ENCODE data around the gene TFG.
A peak's percentile ranks its signal among the peaks of the same experiment; 100 is the strongest.

The TFG gene

DNA sequence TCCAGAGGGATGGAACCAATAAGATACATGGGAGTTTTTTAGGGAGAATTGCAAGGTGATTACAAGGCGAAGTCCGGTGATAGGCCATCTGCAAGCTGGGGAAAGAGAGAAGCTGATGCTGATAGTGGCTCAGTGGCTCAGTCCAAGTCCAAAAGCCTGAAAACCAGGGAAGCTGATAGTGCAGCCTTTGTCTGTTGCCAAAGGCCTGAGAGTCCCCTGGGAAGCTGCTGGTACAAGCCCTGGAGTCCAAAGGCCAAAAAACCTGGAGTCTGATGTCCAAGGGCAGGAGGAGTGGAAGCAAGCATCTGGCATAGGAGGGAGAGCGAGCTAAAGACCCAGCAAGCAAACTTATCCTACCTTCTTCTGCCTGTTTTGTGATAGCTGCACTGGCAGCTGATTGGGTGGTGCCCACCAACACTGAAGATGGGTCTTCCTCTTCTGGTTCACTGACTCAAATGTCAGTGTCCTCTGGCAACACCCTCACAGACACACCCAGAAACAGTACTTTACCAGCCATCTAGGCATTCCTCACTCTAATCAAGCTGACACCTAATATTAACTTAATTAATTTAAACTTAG lies 16.7 kb downstream of the TFG start:
- DNase-seq (ENCODE audit: low read depth): no peak
- H3K4me3 ChIP-seq (ENCODE audit: low read length): no peak overlapping the region
- TF ChIP-seq, protein P1, sequence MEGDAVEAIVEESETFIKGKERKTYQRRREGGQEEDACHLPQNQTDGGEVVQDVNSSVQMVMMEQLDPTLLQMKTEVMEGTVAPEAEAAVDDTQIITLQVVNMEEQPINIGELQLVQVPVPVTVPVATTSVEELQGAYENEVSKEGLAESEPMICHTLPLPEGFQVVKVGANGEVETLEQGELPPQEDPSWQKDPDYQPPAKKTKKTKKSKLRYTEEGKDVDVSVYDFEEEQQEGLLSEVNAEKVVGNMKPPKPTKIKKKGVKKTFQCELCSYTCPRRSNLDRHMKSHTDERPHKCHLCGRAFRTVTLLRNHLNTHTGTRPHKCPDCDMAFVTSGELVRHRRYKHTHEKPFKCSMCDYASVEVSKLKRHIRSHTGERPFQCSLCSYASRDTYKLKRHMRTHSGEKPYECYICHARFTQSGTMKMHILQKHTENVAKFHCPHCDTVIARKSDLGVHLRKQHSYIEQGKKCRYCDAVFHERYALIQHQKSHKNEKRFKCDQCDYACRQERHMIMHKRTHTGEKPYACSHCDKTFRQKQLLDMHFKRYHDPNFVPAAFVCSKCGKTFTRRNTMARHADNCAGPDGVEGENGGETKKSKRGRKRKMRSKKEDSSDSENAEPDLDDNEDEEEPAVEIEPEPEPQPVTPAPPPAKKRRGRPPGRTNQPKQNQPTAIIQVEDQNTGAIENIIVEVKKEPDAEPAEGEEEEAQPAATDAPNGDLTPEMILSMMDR (conservative IDR thresholded peaks at IDR 0.05; ENCODE audit: low read depth, low read length): no peak

DNA sequence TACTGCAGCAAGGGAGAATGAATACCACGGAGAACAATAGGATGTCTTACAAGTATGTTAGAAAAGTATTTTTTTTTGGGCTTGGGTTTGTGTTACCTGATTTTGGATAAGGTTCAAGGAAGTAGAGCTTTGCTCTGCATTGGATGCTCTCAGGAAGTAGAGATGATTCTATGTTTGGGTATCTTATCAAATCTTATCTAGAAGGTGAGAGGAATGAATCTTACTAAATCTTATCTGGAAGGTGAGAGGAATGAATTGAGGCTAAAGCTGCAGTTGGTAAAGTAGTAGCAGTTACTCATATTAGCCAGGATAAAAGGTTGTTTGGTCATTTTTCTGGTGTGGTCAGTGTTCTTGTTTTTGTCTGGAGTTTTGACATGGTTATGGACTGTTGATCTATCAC lies 17.4 kb downstream of the TFG start:
- DNase-seq (ENCODE audit: low read depth): no peak
- TF ChIP-seq, protein P1 (conservative IDR thresholded peaks at IDR 0.05; ENCODE audit: low read depth, low read length): no peak
- H3K4me3 ChIP-seq (ENCODE audit: low read length): no peak overlapping the region

DNA sequence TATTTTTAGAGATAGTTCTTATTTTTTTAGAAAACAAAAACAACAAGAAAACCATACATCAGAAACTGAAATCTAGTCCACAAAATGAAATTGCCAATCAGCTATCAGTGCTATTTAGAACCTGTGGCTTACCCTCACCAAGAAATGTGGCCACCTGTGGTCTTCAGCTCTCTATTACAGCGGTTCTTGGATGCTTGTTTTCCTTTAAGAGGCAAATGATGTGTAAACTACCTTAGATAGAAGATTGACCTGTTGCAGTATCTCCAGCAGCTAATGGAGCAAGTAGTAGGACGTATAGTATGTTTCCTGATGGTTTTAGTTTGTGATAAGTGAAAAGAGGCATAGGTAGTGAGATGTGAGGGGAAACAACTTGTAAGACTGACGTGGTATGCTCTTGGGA lies 21.2 kb downstream of the TFG start:
- no peak for DNase-seq (ENCODE audit: low read depth)

DNA sequence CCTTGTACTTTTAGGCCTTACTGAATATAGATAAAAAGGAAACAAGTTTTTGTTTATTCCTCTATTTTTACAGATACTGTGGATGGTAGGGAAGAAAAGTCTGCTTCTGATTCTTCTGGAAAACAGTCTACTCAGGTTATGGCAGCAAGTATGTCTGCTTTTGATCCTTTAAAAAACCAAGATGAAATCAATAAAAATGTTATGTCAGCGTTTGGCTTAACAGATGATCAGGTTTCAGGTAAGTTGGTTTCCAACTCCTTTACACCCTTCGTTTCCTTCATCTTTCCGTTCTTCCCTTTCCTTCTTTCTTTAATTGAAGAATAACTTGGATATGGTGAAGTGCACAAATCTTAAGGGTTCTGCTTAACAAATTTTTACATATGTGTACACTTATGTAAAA lies 23.1 kb downstream of the TFG start:
- H3K4me3 ChIP-seq (ENCODE audit: low read length): no peak overlapping the region
- DNase-seq (ENCODE audit: low read depth): no peak
- TF ChIP-seq, protein P1 (conservative IDR thresholded peaks at IDR 0.05; ENCODE audit: low read depth, low read length): no peak

More for the DNA sequence above, 21.2 kb downstream of the TFG start:
- TF ChIP-seq, protein P1 (conservative IDR thresholded peaks at IDR 0.05; ENCODE audit: low read depth, low read length): no peak
- H3K4me3 ChIP-seq (ENCODE audit: low read length): no peak overlapping the region

DNA sequence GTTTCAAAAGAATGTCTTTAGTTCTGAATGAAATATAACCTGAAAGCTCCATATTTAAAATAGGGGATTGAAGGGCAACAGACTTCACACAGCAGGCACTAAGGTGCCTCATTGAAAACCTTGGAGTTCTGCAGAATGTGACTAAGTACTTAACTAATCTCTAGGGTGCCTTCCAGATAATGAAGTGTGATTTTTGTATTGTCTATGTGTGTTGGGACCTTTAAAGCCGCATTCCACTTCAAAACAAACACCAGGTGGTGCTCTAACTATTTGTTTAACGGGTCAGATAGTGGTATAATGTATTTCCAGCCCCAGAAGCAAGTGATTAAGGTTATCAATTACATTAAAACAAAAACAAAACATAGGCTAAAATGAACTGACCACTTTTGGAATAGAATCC lies 28.0 kb downstream of the TFG start:
- no peak overlapping the region for H3K4me3 ChIP-seq (ENCODE audit: low read length)
- DNase-seq (ENCODE audit: low read depth): no peak
- TF ChIP-seq, protein P1 (conservative IDR thresholded peaks at IDR 0.05; ENCODE audit: low read depth, low read length): peak; percentile 56

DNA sequence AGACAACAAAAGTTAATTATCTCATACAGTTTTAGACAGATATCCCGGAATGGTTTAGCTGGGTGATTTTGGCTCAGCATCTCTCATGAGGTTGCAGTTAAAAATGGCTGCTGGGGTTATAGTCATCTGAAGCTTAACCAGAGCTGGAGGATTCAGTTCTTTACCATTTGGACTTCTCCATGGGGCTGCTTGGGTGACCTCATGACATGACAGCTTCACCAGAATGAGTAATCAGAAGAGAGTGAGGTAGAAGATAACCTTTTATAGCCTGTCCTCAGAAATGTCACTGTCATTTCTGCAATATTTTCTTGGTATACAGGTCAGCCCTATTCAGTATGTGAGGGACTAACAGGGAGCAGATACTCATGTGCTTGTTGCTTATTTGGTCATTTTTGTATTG lies 30.9 kb downstream of the TFG start:
- no peak for DNase-seq (ENCODE audit: low read depth)
- no peak overlapping the region for H3K4me3 ChIP-seq (ENCODE audit: low read length)
- TF ChIP-seq, protein P1 (conservative IDR thresholded peaks at IDR 0.05; ENCODE audit: low read depth, low read length): no peak

DNA sequence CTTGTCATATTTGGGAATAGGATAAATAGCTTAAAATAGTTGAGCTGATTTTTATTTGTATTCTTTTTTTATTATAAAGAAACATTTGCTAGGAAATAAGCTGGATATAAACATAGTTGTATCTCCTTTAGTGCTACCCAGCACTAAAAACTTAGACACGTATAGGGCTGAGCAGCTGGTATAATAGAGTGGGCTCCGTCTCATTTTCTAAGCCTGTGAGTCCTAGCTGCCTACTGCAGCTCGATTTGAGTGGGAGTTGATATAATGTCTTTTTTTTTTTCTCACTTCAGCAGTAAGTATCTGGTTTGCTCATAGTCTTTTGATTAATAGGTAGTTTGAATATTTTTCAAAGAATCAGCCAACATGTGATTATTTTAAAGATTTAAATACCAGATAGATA lies 34.2 kb downstream of the TFG start:
- TF ChIP-seq, protein P1 (conservative IDR thresholded peaks at IDR 0.05; ENCODE audit: low read depth, low read length): no peak
- no peak for DNase-seq (ENCODE audit: low read depth)
- H3K4me3 ChIP-seq (ENCODE audit: low read length): no peak overlapping the region

Data from retinal pigment epithelial cell (primary cell).